HEK293 (cell line): Measurements from ENCODE around the gene MACF1.

Experiments
- CTCF ChIA-PET: fragments of 350-600 bp; formaldehyde crosslinking; extraction: SDS; loops from one replicate; lab custom pipeline; 2021; ENCODE audit warnings: antibody characterized with exemption; lab: Yijun Ruan, JAX
- POLR2A ChIA-PET: fragments of 300-600 bp; formaldehyde crosslinking; extraction: SDS; loops from one replicate; lab custom pipeline; 2020; ENCODE audit warnings: antibody characterized with exemption, inconsistent platforms; lab: Yijun Ruan, JAX
- H3K27ac ChIP-seq: fragments of 200-500 bp; sonication (Bioruptor generic); 2 replicates; pipeline ENCODE4 v1.5.1; 2014; ENCODE audit warnings: low read depth, low read length, control low read depth, inconsistent platforms; ENCODE audit errors: extremely low read depth
- H3K36me3 ChIP-seq, 2 experiments: fragments of 200-500 bp in 1 of 2; sonication (Bioruptor generic) in 1 of 2; 1 replicate in 1 of 2; 2 replicates in 1 of 2; pipeline ENCODE4 v1.5.1; 2014 to 2017; ENCODE audit warnings: inconsistent platforms in 2 of 2, low read length in 2 of 2; ENCODE audit not compliant: control insufficient read depth in 2 of 2, insufficient read depth in 1 of 2
- H3K4me1 ChIP-seq: fragments of 200-500 bp; sonication (Bioruptor generic); 2 replicates; pipeline ENCODE4 v1.5.1; 2014; ENCODE audit warnings: mild to moderate bottlenecking, low read length, inconsistent platforms; ENCODE audit not compliant: control insufficient read depth, insufficient read depth
- H3K4me3 ChIP-seq: 2 replicates; pipeline ENCODE4 v1.5.1; 2011; ENCODE audit warnings: low read depth, mild to moderate bottlenecking, control low read depth, low read length, moderate library complexity
- H3K9me3 ChIP-seq: fragments of 200-500 bp; sonication (Bioruptor generic); 2 replicates; pipeline ENCODE4 v1.5.1; 2014; ENCODE audit warnings: low read depth, low read length, inconsistent platforms; ENCODE audit not compliant: control insufficient read depth, insufficient read depth
- FEZF1 ChIP-seq: fragments of 450-650 bp; formaldehyde crosslinking; IDR thresholded peaks from 2 replicates; pipeline ENCODE4 v1.5.1; 2016; ENCODE audit warnings: missing biosample characterization, missing genetic modification characterization
- GLIS1 ChIP-seq: fragments of 450-650 bp; formaldehyde crosslinking; IDR thresholded peaks from 2 replicates; pipeline ENCODE4 v1.5.1; 2016; ENCODE audit warnings: missing biosample characterization, missing genetic modification characterization
- HOXD13 ChIP-seq: sonication (generic); formaldehyde crosslinking; IDR thresholded peaks from 2 replicates; pipeline ENCODE4 v1.8.0; 2022; ENCODE audit warnings: missing genetic modification reagents, borderline replicate concordance
- IKZF3 ChIP-seq: fragments of 450-650 bp; IDR thresholded peaks from 2 replicates; pipeline ENCODE4 v1.5.0; 2018; ENCODE audit warnings: missing biosample characterization, mild to moderate bottlenecking, missing genetic modification characterization, moderate library complexity
- KLF1 ChIP-seq: fragments of 450-650 bp; formaldehyde crosslinking; IDR thresholded peaks from 2 replicates; pipeline ENCODE4 v1.5.1; 2016; ENCODE audit warnings: missing biosample characterization, missing genetic modification characterization
- KLF16 ChIP-seq: fragments of 450-650 bp; formaldehyde crosslinking; IDR thresholded peaks from 2 replicates; pipeline ENCODE4 v1.5.1; 2017; ENCODE audit warnings: missing biosample characterization, missing genetic modification characterization
- KLF8 ChIP-seq: fragments of 450-650 bp; formaldehyde crosslinking; IDR thresholded peaks from 2 replicates; pipeline ENCODE4 v1.5.1; 2016; ENCODE audit warnings: missing biosample characterization, missing genetic modification characterization
- MYNN ChIP-seq: fragments of 450-650 bp; formaldehyde crosslinking; IDR thresholded peaks from 2 replicates; pipeline ENCODE4 v1.5.1; 2016; ENCODE audit warnings: missing biosample characterization, missing genetic modification characterization, borderline replicate concordance
- MZF1 ChIP-seq: fragments of 450-650 bp; formaldehyde crosslinking; IDR thresholded peaks from 2 replicates; pipeline ENCODE4 v1.5.1; 2017; ENCODE audit warnings: missing biosample characterization, missing genetic modification characterization, borderline replicate concordance
- PRDM4 ChIP-seq: fragments of 450-650 bp; formaldehyde crosslinking; IDR thresholded peaks from 2 replicates; pipeline ENCODE4 v1.5.1; 2017; ENCODE audit warnings: missing biosample characterization, missing genetic modification characterization
- ZBTB17 ChIP-seq: fragments of 450-650 bp; formaldehyde crosslinking; IDR thresholded peaks from 2 replicates; pipeline ENCODE4 v1.5.1; 2016; ENCODE audit warnings: missing biosample characterization, missing genetic modification characterization
- ZNF114 ChIP-seq: fragments of 450-650 bp; formaldehyde crosslinking; IDR thresholded peaks from 2 replicates; pipeline ENCODE4 v1.5.0; 2017; ENCODE audit warnings: missing biosample characterization, missing genetic modification characterization
- ZNF174 ChIP-seq: fragments of 450-650 bp; formaldehyde crosslinking; IDR thresholded peaks from 2 replicates; pipeline ENCODE4 v1.5.0; 2017; ENCODE audit warnings: missing biosample characterization, mild to moderate bottlenecking, missing genetic modification characterization
- ZNF19 ChIP-seq: fragments of 450-650 bp; formaldehyde crosslinking; IDR thresholded peaks from 2 replicates; pipeline ENCODE4; 2016; ENCODE audit warnings: missing biosample characterization, missing genetic modification characterization, low read depth
- ZNF221 ChIP-seq: fragments of 450-650 bp; formaldehyde crosslinking; IDR thresholded peaks from 2 replicates; pipeline ENCODE4 v1.5.1; 2017; ENCODE audit warnings: missing biosample characterization, missing genetic modification characterization, borderline replicate concordance
- ZNF23 ChIP-seq: fragments of 450-650 bp; formaldehyde crosslinking; IDR thresholded peaks from 2 replicates; pipeline ENCODE4 v1.5.1; 2016; ENCODE audit warnings: missing biosample characterization, missing genetic modification characterization, borderline replicate concordance
- ZNF239 ChIP-seq: fragments of 450-650 bp; formaldehyde crosslinking; IDR thresholded peaks from 2 replicates; pipeline ENCODE4 v1.5.1; 2016; ENCODE audit warnings: missing biosample characterization, missing genetic modification characterization
- ZNF350 ChIP-seq: fragments of 450-650 bp; formaldehyde crosslinking; IDR thresholded peaks from 2 replicates; pipeline ENCODE4 v1.5.0; 2017; ENCODE audit warnings: missing biosample characterization, mild to moderate bottlenecking, missing genetic modification characterization
- ZNF521 ChIP-seq: fragments of 450-650 bp; formaldehyde crosslinking; IDR thresholded peaks from 2 replicates; pipeline ENCODE4 v1.5.1; 2017; ENCODE audit warnings: missing biosample characterization, mild to moderate bottlenecking, missing genetic modification characterization
- ZNF610 ChIP-seq: fragments of 450-650 bp; formaldehyde crosslinking; IDR thresholded peaks from 2 replicates; pipeline ENCODE4 v1.5.1; 2016; ENCODE audit warnings: missing biosample characterization, missing genetic modification characterization, borderline replicate concordance
- ZNF623 ChIP-seq: fragments of 450-650 bp; formaldehyde crosslinking; IDR thresholded peaks from 2 replicates; pipeline ENCODE4 v1.5.1; 2016; ENCODE audit warnings: missing biosample characterization, missing genetic modification characterization
- ZNF747 ChIP-seq: fragments of 450-650 bp; formaldehyde crosslinking; IDR thresholded peaks from 2 replicates; pipeline ENCODE4 v1.5.1; 2016; ENCODE audit warnings: missing biosample characterization, missing genetic modification characterization
- ZNF830 ChIP-seq: fragments of 450-650 bp; IDR thresholded peaks from 2 replicates; pipeline ENCODE4 v1.5.0; 2018; ENCODE audit warnings: missing biosample characterization, missing genetic modification characterization, low read depth, mild to moderate bottlenecking, moderate library complexity
- ZNF843 ChIP-seq: fragments of 450-650 bp; formaldehyde crosslinking; IDR thresholded peaks from 2 replicates; pipeline ENCODE4 v1.5.1; 2016; ENCODE audit warnings: missing biosample characterization, missing genetic modification characterization
- TF ChIP-seq, protein P1 (sequence below): fragments of 450-650 bp; formaldehyde crosslinking; IDR thresholded peaks from 2 replicates; pipeline ENCODE4 v1.5.1; 2016; ENCODE audit warnings: missing biosample characterization, missing genetic modification characterization
- TF ChIP-seq, protein P2 (sequence below): fragments of 450-650 bp; formaldehyde crosslinking; IDR thresholded peaks from 2 replicates; pipeline ENCODE4 v1.5.1; 2016; ENCODE audit warnings: missing biosample characterization, missing genetic modification characterization

Gene MACF1

DNA sequence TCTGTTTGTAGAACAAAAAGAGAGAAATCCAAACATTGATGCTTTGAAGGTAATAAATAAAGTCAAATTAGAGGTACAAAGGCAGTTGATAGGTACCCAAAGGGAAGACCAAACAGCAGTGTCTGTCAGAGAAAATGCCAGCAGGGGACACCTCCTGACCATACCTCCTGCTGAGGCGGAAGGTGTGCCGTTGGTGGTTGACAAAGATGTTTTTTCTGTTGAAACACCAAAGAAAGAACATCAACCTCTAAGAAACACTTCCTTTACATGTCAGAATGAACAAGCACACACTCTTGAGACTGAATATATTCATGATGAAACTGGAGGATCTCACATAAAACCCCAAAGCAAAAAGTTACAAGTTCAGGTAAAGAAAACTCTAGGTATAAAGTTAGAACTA is 128.3 kb downstream of the MACF1 start:
- Histone ChIP-seq H3K4me1 (no peaks in the 10 kb centered on the region), H3K36me3 (peaks cover 0 to 57% of the 10 kb centered on the region in 2 experiments; a peak in 2 of 3 replicates), H3K9me3 (no peaks in the 10 kb centered on the region), H3K4me3 (no peak overlapping the region), H3K27ac (no peak overlapping the region)
- ChIA-PET POLR2A (no interaction called here), CTCF (interaction anchor here (0.5 to 1.5 kb wide), 3 partner anchors 30 to 206 kb away, joined by 3 read pairs; no protein-coding TSS in a partner anchor)
- TF ChIP-seq IKZF3 (tag by site-specific recombination) (no peak), ZNF350 (tag by site-specific recombination) (no peak), ZNF830 (no peak), ZNF610 (tag by site-specific recombination) (no peak), MYNN (tag by site-specific recombination) (no peak), KLF1 (tag by site-specific recombination) (no peak), ZNF114 (tag by site-specific recombination) (no peak), FEZF1 (tag by site-specific recombination) (no peak), ZNF174 (tag by site-specific recombination) (no peak)

GRCh38 chr1:39333296-39333695 is 128.8 kb downstream of the MACF1 start:
- Histone ChIP-seq H3K27ac (no peak overlapping the region), H3K4me1 (no peaks in the 10 kb centered on the region), H3K9me3 (no peaks in the 10 kb centered on the region), H3K4me3 (no peak overlapping the region), H3K36me3 (peaks cover 0 to 57% of the 10 kb centered on the region in 2 experiments; a peak in 2 of 3 replicates)
- CTCF ChIA-PET = interaction anchor here (0.5 to 0.9 kb wide), 2 partner anchors 88 to 206 kb away, joined by 3 read pairs; no protein-coding TSS in a partner anchor
- no peak for TF ChIP-seq KLF16
- TF ChIP-seq, protein P1, sequence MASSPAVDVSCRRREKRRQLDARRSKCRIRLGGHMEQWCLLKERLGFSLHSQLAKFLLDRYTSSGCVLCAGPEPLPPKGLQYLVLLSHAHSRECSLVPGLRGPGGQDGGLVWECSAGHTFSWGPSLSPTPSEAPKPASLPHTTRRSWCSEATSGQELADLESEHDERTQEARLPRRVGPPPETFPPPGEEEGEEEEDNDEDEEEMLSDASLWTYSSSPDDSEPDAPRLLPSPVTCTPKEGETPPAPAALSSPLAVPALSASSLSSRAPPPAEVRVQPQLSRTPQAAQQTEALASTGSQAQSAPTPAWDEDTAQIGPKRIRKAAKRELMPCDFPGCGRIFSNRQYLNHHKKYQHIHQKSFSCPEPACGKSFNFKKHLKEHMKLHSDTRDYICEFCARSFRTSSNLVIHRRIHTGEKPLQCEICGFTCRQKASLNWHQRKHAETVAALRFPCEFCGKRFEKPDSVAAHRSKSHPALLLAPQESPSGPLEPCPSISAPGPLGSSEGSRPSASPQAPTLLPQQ (tag by site-specific recombination) = no peak
- no peak for TF ChIP-seq ZNF843 (tag by site-specific recombination)
- no peak for TF ChIP-seq ZNF221 (tag by site-specific recombination)
- TF ChIP-seq, all 188 proteins: peak for 0
- POLR2A ChIA-PET = no interaction called here

- ChIA-PET POLR2A (no interaction called here), CTCF (no interaction called here)
- H3K4me1 ChIP-seq = no peaks in the 10 kb centered on the region
- H3K4me3 ChIP-seq = no peak overlapping the region
- H3K9me3 ChIP-seq = no peaks in the 10 kb centered on the region
- peaks cover 0 to 65% of the 10 kb centered on the region in 2 experiments; a peak in 2 of 3 replicates for H3K36me3 ChIP-seq
- H3K27ac ChIP-seq = no peak overlapping the region
- no peak for TF ChIP-seq ZNF239 (tag by site-specific recombination)
- TF ChIP-seq MZF1 (tag by site-specific recombination) = no peak
- TF ChIP-seq ZNF623 (tag by site-specific recombination) = no peak
- TF ChIP-seq ZNF521 (tag by site-specific recombination) = no peak
- TF ChIP-seq ZNF747 (tag by site-specific recombination) = no peak
- TF ChIP-seq ZBTB17 (tag by site-specific recombination) = no peak
- TF ChIP-seq ZNF174 (tag by site-specific recombination) = no peak
- TF ChIP-seq GLIS1 = no peak
- TF ChIP-seq ZNF843 (tag by site-specific recombination) = no peak
- no peak for TF ChIP-seq ZNF23 (tag by site-specific recombination)
- no peak for TF ChIP-seq ZNF19 (tag by site-specific recombination)
- TF ChIP-seq, protein P2, sequence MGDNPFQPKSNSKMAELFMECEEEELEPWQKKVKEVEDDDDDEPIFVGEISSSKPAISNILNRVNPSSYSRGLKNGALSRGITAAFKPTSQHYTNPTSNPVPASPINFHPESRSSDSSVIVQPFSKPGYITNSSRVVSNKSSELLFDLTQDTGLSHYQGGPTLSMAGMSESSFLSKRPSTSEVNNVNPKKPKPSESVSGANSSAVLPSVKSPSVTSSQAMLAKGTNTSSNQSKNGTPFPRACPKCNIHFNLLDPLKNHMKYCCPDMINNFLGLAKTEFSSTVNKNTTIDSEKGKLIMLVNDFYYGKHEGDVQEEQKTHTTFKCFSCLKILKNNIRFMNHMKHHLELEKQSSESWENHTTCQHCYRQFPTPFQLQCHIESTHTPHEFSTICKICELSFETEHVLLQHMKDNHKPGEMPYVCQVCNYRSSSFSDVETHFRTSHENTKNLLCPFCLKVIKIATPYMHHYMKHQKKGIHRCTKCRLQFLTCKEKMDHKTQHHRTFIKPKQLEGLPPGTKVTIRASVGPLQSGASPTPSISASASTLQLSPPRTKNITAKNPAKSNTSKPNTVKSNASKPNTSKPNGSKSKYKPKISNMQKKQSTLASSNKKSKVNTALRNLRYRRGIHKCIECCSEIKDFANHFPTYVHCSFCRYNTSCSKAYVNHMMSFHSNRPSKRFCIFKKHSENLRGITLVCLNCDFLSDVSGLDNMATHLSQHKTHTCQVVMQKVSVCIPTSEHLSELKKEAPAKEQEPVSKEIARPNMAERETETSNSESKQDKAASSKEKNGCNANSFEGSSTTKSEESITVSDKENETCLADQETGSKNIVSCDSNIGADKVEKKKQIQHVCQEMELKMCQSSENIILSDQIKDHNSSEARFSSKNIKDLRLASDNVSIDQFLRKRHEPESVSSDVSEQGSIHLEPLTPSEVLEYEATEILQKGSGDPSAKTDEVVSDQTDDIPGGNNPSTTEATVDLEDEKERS (tag by site-specific recombination) = no peak
- TF ChIP-seq KLF8 (tag by site-specific recombination) = no peak
- no peak for TF ChIP-seq HOXD13
- no peak for TF ChIP-seq PRDM4 (tag by site-specific recombination)
These were observed 130.7 kb downstream of the MACF1 start for GRCh38 chr1:39335216-39335615.
